ENCODE results near the gene PATZ1.
A peak's percentile ranks its signal among the peaks of the same experiment; 100 is the strongest.
"Not testable (repeated sequence)": the region's sequence is repeated elsewhere in the genome, so short reads cannot be mapped to it uniquely, and the experiment has no call there.

The PATZ1 gene, protein sequence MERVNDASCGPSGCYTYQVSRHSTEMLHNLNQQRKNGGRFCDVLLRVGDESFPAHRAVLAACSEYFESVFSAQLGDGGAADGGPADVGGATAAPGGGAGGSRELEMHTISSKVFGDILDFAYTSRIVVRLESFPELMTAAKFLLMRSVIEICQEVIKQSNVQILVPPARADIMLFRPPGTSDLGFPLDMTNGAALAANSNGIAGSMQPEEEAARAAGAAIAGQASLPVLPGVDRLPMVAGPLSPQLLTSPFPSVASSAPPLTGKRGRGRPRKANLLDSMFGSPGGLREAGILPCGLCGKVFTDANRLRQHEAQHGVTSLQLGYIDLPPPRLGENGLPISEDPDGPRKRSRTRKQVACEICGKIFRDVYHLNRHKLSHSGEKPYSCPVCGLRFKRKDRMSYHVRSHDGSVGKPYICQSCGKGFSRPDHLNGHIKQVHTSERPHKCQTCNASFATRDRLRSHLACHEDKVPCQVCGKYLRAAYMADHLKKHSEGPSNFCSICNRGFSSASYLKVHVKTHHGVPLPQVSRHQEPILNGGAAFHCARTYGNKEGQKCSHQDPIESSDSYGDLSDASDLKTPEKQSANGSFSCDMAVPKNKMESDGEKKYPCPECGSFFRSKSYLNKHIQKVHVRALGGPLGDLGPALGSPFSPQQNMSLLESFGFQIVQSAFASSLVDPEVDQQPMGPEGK

DNA sequence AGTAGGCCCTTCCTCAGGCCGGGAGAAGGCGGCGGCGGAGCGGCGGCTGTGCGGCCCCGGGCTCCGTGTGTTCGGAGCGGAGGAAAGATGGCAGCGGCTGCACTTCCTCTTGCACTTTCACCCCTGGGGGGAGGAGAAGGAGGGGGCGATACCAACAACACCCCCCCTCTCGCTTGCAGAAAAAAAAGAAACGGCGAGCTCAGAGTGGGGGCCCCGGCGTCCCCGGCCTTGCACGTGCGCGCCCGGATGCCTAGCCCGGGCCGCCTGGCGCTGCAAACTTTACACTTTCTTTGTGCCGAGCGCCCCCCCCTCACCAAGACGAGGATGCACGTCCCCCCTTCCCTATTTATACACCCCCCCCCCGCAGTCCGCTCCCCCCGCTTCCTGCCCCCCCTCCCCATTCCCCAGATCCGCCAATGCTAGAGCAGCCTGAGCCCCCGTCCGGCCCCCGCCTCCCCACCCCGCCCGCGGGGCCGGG lies at the start of gene PATZ1:
Gene PATZ1, minus strand, starts transcription at position 92 of the 478 bp plus-strand sequence. CDS start 744 bp downstream, outside the sequence.
- DNase-seq (ENCODE audit: low spot score), result peak; percentile 88

DNA sequence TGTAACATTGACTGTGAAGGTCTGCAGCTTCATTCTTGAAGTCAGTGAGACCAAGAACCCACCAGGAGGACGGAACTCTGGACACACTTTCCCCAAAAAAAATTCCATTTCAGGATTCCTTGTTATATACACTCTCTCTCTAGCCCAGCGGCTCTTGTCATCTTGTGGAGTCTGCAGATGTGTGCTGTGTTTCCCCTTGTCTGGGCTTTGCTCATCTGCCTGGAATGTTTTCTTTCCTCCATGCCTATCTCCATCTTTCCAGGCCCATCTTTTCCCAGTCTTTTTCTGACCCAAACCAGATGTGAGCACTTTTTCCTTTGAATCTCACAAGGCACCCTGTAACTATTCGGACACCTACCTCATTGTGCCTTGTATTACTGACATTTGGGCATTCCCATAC lies 48.2 kb upstream of the PATZ1 start:
- no peak for DNase-seq (ENCODE audit: low spot score)

DNA sequence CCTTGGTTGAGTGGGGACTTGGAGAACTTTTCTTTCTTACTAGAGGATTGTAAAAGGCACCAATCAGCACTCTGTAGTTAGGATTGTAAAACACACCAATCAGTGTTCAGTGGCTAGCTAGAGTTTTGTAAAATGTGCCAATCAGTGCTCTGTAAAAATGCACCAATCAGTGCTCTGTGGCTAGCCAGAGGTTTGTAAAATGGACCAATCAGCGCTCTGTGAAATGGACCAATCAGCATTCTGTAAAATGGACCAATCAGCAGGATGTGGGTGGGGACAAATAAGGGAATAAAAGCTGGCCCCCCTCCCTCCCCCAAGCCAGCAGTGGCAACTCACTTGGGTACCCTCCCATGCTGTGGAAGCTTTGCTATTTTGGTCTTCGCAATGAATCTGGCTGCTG lies 47.7 kb upstream of the PATZ1 start:
- DNase-seq (ENCODE audit: low spot score), result no peak

DNA sequence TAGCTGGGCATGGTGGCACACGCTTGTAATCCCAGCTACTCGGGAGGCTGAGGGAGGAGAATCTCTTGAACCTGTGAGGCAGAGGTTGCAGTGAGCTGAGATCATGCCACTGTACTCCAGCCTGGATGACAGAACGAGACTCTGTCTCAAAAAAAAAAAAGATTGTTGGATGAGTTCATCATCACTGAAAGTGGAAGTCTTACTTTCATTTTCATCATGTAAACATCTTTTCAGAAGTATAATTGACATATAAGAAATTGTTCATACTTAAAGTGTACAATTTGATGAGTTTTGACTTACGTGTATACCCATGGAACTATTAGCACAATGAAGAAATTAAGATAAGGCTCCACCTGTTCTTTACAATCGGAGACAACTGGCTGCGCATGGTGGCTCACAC lies 32.5 kb upstream of the PATZ1 start:
- DNase-seq (ENCODE audit: low spot score), result not testable (repeated sequence)

DNA sequence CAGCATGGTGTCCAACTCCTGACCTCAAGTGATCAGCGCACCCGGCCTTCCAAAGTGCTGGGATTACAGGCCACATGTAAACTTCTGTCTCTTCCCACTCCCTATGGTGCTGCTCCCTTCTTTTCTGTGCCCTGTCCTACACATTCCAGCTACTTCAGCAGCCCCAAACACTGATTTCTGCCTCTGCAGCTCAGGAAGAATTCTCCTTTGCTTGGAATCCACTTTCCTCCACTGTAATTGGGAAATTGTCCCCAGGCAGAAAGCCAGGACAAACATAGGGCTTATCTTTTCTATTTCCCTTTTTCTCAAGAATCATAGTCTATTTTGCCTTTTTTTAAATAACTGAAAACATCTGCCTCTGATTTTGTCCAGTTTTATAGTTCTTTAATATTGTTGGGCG lies 32.0 kb upstream of the PATZ1 start:
- no peak for DNase-seq (ENCODE audit: low spot score)

DNA sequence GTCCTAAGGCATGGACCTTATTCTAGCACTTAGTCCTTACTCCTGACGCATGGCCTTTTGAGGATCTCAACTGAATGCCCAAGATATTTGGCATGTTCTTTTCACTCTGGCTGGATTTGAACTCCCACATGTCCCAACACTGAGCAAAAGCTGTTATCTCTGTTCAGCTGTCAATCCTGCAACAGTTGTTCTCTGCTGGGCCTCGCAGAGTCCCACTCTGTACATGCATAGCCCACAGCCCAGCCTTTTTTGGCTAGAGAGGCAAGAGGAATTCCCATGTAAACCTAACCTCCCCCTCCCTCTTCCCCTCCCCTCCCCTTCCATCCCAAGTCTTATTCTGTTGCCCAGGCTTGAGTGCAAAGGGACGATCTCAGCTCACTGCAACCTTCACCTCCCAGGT lies 31.5 kb upstream of the PATZ1 start:
- DNase-seq (ENCODE audit: low spot score), result no peak

DNA sequence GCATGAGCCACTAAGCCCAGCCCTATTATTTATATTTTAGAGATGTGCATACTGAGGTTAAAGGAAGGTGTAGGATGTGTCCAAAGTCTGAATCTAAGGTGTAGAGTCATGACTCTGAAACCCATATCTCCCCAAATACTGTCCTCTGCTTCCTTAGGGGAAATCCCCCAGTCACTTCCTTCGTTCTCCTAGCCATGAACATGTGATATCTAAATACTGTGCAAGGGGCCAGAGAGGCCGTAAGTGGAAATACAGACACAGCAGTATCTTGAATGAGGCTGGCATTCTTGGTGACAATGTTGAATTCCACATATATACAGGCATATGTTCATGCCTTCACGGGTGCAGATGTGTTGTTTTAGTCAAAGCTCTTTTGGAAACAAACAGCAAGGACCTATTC lies 21.3 kb upstream of the PATZ1 start:
- no peak for DNase-seq (ENCODE audit: low spot score)

DNA sequence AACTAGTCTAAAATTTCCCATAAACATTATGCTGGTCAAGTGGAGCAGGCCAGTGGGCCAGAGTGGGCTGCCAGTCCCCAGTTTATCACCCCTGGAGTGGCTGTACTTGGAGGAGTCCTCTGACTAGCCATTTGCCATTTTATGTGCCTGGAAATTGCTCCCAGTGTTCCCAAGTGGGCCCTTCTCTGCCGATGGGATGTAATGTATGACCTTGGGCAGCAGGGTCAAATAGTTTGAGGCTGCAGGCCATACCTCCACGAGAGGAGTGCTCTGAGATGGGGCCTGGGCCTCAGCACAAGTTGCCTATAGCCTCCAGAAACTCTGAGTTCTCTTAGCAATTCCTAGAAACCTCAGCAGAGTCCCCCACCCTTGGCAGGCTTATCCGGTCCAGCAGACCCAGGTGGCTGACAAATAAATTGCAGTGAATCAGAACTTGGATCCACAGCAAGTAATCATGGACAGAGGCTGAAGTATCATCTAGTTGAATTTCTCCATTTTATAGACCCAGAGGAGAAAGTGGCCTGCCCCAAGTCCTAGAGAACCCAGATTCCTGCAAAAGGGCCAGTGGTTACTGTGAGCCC lies 17.8 kb upstream of the PATZ1 start:
- DNase-seq (ENCODE audit: low spot score), result no peak

DNA sequence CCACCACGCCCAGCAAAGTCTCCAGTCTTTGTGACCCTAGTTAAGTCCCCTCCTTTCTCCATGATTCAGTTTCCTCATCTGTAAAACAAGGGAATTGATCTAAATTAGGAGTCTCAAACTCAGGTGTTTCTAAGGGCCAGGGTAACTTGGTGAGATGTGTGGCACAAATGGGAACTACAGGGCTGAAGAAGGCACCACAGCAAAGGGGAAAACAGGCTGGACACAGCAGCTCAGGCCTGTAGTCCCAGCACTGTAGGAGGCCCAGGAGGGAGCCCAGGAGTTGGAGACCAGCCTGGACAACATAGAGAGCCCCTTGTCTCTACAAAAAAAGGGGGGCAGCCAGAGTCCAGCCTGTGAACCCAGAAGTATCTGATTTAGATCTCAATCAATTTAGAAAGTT lies 15.6 kb upstream of the PATZ1 start:
- no peak for DNase-seq (ENCODE audit: low spot score)

DNA sequence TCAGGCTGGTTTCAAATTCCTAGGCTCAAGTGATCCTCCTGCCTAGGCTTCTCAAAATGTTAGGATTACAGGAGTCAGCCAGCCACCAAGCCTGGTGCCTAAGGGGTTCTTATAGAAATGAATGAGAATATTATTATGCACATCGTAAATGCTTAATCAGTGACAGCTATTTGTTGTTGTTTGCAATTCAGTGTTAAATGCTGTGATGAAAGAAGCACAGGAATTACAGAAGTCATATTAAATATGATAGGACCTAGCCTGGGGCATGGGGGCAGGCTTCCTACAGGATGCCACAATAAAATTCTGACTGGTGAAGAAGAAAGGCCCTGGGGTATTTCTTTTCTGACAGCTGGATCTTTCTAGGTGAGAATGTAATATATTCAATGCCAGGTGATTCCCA lies 13.9 kb upstream of the PATZ1 start:
- no peak for DNase-seq (ENCODE audit: low spot score)

DNA sequence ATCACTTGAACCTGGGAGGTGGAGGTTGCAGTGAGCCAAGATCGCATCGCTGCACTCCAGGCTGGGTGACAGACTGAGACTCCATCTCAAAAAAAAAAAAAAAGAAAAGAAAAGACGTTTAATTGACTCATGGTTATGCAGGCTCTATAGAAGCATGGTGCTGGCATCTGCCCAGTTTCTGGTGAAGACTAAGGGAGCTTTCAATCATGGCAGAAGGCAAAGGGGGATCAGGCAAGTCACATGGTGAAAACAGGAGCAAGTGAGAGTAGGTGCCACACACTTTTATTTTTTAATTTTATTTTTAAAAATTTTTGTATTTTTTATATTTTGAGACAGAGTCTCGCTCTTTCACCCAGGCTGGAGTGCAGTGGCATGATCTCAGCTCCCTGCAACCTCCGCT lies 8.4 kb upstream of the PATZ1 start:
- DNase-seq (ENCODE audit: low spot score), result no peak

DNA sequence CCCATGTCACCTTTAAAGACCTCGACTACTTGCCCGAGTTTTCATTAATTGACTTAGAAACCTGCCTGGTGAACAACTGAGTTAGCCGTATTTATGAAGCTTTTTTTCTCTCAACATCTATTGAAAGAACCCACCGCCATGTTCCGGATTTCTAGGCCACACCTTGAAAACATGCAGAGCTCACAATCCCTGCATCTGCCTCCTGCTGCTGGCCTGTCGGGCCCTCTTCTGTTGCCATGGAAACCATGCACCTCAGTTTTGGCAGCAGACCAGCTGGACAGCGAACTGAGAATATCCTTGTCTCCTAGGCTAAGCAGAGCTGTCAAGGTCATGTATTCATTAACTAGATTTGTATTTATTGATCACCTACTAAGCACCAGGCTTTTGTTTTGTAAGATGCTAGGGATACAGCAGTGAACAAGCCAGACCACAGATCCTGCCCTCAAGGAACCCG lies 4.3 kb upstream of the PATZ1 start:
- no peak for DNase-seq (ENCODE audit: low spot score)

DNA sequence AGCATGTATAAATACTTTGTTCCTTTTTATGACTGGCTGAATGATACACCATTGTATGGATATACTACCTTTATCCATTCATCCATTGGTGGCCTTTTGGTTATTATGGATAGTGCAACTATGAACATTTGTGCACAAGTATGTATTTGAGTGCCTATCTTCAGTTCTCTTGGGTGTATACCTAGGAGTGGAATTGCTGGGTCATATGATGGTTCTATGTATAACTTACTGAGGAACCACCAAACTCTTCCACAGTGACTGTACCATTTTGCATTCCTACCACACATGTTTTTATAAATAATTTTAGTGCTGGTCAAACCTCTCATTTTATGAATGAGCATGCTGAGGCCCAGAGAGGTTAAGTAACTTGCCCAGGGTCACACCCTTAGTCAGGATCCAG lies 3.8 kb upstream of the PATZ1 start:
- no peak for DNase-seq (ENCODE audit: low spot score)

DNA sequence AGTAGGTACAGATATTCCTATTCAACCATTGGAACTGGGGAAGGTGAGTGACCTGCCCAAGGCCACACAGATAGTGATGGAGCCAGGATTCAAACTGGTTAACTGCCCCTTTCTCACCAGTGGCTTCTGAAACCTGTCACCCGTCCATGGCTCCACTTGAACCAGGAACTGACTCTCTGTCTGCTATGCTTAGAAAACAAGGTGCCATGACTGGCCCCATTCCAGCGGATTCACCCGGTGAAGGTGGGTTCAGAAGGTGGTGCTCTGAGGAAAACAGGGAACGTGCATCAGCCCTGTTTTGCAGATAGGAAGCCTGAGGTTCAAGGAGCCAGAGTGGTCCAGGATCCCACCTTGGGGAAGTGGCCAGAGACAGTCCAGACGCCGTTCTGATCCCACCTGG lies 2.6 kb upstream of the PATZ1 start:
- no peak for DNase-seq (ENCODE audit: low spot score)

DNA sequence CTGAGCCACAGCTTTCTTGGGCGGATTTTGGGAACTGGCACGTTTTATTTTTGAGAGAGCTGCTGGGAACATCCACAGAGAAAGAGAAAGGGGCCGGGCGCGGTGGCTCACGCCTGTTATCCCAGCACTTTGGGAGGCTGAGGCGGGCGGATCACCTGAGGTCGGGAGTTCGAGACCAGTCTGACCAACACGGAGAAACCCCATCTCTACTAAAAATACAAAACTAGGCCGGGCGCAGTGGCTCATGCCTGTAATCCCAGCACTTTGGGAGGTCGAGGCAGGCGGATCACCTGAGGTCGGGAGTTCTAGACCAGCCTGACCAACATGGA lies 1.8 kb upstream of the PATZ1 start:
- DNase-seq (ENCODE audit: low spot score), result not testable (repeated sequence)

DNA sequence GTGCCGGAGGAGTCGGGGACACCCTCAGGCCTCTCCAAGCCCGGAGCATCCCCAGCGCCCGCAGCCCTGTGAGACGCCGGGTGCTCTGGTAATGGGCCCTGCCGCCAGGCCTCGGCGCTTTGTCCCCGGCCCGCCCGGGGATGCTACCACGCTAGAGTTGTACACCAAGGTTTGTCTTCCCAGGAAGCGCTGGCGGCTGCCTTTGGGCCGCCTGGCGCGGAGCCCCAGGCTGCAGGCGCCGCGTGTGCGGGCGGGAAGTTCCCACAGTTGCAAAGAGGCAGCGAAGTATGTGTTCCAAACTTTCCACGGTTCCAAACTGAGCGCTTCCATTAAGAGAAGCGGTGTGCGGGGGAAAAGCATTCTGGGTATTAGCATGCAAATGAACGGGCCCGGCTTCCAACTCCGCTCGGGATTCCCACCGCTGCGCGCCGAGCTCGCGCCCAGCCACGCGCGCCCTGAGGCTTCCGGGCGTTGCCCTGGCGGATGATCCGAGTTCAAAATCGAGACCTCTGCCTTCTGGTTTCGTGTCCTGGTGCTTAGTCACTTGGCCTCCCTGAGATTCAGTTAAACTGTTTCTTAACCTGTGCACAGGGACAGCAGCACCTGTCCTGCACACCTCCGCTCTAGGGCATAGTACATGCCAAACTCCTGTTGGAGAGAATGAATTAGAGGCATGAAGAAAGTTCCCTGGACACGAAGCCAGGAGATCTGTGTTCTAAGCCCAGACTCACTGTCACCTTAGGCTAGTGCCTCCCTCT lies 1.3 kb upstream of the PATZ1 start:
- peak; percentile 78 for DNase-seq (ENCODE audit: low spot score)

DNA sequence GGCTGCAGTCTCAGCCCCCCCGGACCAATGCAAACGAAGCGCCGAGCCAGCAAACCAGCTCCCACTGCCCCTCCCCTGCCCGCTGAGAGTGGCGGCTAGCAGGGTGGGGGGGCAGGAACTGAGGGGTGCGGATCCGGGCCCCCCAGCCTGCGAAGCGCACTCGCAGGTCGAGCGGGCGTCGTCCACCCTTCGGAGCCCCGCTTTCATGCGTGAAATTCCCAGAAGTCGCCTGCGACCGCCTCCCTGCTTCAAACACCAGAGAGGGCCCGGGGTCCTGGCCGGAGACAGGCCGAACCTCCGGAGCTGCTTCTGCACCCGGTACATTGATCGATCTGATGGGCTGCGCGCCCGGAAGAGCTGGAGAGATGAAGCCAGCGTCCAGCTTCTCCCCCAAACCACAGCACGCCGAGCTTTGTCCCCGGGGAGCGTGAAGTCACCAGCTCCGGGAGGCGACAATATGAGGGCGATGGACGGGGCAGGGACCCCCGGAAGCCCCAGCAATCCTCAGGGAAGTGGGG lies 646 bp upstream of the PATZ1 start:
- no peak for DNase-seq (ENCODE audit: low spot score)

DNA sequence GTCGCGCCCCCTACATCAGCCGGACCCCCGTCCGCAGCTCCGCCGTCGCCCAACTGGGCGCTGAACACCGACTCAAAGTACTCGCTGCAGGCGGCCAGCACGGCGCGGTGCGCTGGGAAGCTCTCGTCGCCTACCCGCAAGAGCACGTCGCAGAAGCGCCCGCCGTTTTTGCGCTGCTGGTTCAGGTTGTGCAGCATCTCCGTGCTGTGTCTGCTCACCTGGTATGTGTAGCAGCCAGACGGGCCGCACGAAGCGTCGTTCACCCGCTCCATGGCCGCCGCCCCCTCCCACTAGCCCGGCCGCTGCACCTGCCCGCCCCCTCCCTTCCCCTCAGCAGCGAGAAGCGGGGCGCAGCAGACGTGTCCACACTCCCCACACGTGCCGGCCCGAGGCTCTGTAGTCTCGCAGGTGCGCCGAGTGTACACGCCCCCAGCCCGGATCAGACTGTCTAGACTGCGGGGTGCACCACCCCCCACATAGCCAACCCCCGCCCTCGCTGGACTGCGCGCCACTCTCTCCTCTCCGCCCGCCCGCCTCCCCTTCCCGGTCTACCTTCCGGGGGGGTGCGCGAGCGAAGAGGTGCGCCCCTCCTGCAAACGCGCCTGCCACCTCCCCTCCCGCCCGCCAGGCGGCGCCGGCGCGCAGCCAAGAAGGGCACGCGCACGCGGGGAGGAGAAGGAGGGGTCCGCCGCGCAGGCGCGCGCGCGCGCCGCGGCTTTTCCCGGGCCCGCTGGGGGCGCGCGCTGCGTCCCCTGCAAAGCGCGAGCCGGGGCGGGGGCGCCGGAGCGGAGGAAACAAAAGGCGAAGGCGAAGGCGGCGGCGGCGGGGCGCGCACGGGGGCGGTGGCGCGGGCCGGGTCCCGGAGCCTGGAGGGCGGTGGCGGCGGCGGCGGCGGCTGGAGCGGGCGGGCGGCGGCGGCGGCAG lies 553 bp downstream of the PATZ1 start:
- peak; percentile 91 for DNase-seq (ENCODE audit: low spot score)

DNA sequence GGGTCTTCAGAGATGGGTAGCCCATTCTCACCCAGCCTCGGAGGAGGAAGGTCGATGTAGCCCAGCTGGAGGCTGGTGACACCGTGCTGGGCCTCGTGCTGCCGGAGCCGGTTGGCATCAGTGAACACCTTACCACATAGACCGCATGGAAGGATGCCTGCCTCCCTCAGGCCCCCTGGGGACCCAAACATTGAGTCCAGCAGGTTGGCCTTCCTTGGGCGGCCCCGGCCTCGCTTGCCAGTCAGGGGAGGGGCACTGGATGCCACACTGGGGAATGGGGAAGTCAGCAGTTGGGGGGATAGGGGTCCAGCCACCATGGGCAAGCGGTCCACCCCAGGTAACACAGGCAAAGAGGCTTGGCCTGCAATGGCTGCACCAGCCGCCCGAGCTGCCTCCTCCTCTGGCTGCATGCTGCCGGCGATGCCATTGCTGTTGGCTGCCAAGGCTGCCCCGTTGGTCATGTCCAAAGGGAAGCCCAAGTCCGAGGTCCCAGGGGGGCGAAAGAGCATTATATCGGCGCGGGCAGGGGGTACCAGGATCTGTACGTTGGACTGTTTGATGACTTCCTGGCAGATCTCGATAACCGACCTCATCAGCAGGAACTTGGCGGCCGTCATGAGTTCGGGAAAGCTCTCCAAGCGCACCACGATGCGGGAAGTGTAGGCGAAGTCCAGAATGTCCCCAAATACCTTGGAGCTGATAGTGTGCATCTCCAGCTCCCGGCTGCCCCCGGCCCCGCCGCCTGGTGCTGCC lies 1.4 kb downstream of the PATZ1 start:
- no peak for DNase-seq (ENCODE audit: low spot score)

DNA sequence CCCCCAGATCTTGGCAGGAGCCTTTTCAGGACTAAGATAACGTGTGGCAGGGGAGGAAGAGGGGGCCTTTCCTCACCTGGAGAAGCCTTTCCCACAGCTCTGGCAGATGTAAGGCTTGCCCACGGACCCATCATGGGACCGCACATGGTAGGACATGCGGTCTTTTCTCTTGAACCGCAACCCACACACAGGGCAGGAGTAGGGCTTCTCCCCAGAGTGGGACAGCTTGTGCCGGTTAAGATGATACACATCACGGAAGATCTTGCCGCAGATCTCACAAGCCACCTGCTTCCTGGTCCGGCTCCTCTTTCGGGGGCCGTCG lies 1.9 kb downstream of the PATZ1 start:
- DNase-seq (ENCODE audit: low spot score), result no peak
